Large intestine (tissue), 3 donors: ENCODE measurements around the gene SLC41A3. TPM values are rescaled to one million over a fixed set of nuclear protein-coding genes. Genes with fewer than 3 reads are reported as not detected.
"Not testable (repeated sequence)": the region's sequence is repeated elsewhere in the genome, so short reads cannot be mapped to it uniquely, and the experiment has no call there.

Experiments used
- DNase-seq, 2 donors: peaks; one replicate each; pipeline versions ENCODE4 v3.0.0 to v3.0.0-alpha.2; 2013
- H3K27ac ChIP-seq: one replicate; pipeline ENCODE4 v1.5.1; 2013; ENCODE audit warnings: low read length
- H3K27me3 ChIP-seq: 2 replicates; pipeline ENCODE4 v1.6.1; 2013; ENCODE audit warnings: low read length; ENCODE audit not compliant: control insufficient read depth, insufficient read depth
- H3K36me3 ChIP-seq: 2 replicates; pipeline ENCODE4 v1.6.1; 2013; ENCODE audit warnings: low read length; ENCODE audit not compliant: control insufficient read depth, insufficient read depth
- H3K4me1 ChIP-seq: one replicate; pipeline ENCODE4 v1.6.1; 2013; ENCODE audit warnings: low read length; ENCODE audit not compliant: control insufficient read depth, insufficient read depth
- H3K4me3 ChIP-seq: one replicate; pipeline ENCODE4 v1.5.1; 2013; ENCODE audit warnings: low read length
- H3K9me3 ChIP-seq: one replicate; pipeline ENCODE4 v1.6.1; 2013; ENCODE audit warnings: mild to moderate bottlenecking, low read depth, low read length, moderate library complexity; ENCODE audit not compliant: control insufficient read depth
- WGBS: methylation state at CpG from one replicate; pipeline ENCODE4 v1.1.5; 2013; ENCODE audit warnings: low lambda C conversion rate; ENCODE audit not compliant: insufficient coverage; 5-methylcytosine and 5-hydroxymethylcytosine counted together
- polyA plus RNA-seq: library from polyadenylated mRNA; unstranded; fragments of 120-200 nt; gene quantifications from one replicate; pipeline ENCODE4 v1.2.1, GENCODE V29; 2013

SLC41A3 gene
- polyA plus RNA-seq, 1 donor = 32.8 TPM

GRCh38 chr3:126100269-126100633 is 16.3 kb upstream of the SLC41A3 start:
- H3K4me1 ChIP-seq = no peaks in the 10 kb centered on the region
- no peak for DNase-seq
- H3K27ac ChIP-seq = no peak overlapping the region

GRCh38 chr3:126098391-126098858 is 14.5 kb upstream of the SLC41A3 start:
- no peaks in the 10 kb centered on the region for H3K27me3 ChIP-seq
- H3K4me3 ChIP-seq = no peak overlapping the region
- no peak for DNase-seq
- no peaks in the 10 kb centered on the region for H3K9me3 ChIP-seq
- no peak overlapping the region for H3K27ac ChIP-seq
- no peaks in the 10 kb centered on the region for H3K4me1 ChIP-seq
- no CpG with 5 or more reads among the region's 2 CpGs for WGBS
- H3K36me3 ChIP-seq = peaks cover 2% of the 10 kb centered on the region

More at GRCh38 chr3:126100269-126100633, 16.3 kb upstream of the SLC41A3 start:
- WGBS = no CpG with 5 or more reads among the region's 4 CpGs
- Histone ChIP-seq H3K4me3 (no peak overlapping the region), H3K36me3 (peaks cover 13% of the 10 kb centered on the region), H3K9me3 (no peaks in the 10 kb centered on the region), H3K27me3 (no peaks in the 10 kb centered on the region)

GRCh38 chr3:126097801-126098200 is 13.9 kb upstream of the SLC41A3 start:
- Histone ChIP-seq H3K27me3 (no peaks in the 10 kb centered on the region), H3K4me3 (no peak overlapping the region), H3K27ac (no peak overlapping the region)

GRCh38 chr3:126096274-126096673 is 12.3 kb upstream of the SLC41A3 start:
- H3K9me3 ChIP-seq, H3K27ac ChIP-seq, DNase-seq, H3K4me1 ChIP-seq, H3K36me3 ChIP-seq, H3K4me3 ChIP-seq, H3K27me3 ChIP-seq: not testable (repeated sequence)
- no CpG with 5 or more reads among the region's 6 CpGs for WGBS

More at GRCh38 chr3:126097801-126098200, 13.9 kb upstream of the SLC41A3 start:
- peaks cover 2% of the 10 kb centered on the region for H3K36me3 ChIP-seq
- no peak for DNase-seq
- H3K4me1 ChIP-seq = no peaks in the 10 kb centered on the region
- H3K9me3 ChIP-seq = no peaks in the 10 kb centered on the region

- H3K9me3 ChIP-seq, H3K27ac ChIP-seq, H3K36me3 ChIP-seq, H3K27me3 ChIP-seq, DNase-seq, H3K4me1 ChIP-seq, H3K4me3 ChIP-seq: not testable (repeated sequence)
- no CpG with 5 or more reads among the region's 5 CpGs for WGBS
Measured at GRCh38 chr3:126092128-126092527, 8.2 kb upstream of the SLC41A3 start.

GRCh38 chr3:126087552-126088175 is 3.7 kb upstream of the SLC41A3 start:
- Histone ChIP-seq H3K9me3 (no peaks in the 10 kb centered on the region), H3K4me1 (peaks cover 3% of the 10 kb centered on the region), H3K36me3 (no peaks in the 10 kb centered on the region), H3K4me3 (no peak overlapping the region), H3K27me3 (no peaks in the 10 kb centered on the region), H3K27ac (no peak overlapping the region)
- WGBS = 89% methylated on average over 1 of the region's 1 CpG
- DNase-seq = no peak

- DNase-seq = no peak
- no peak overlapping the region for H3K27ac ChIP-seq
- peaks cover 3% of the 10 kb centered on the region for H3K4me1 ChIP-seq
- WGBS = 100% methylated on average over 1 of the region's 2 CpGs
- H3K36me3 ChIP-seq = no peaks in the 10 kb centered on the region
- no peaks in the 10 kb centered on the region for H3K27me3 ChIP-seq
- no peaks in the 10 kb centered on the region for H3K9me3 ChIP-seq
- no peak overlapping the region for H3K4me3 ChIP-seq
Measured at GRCh38 chr3:126085841-126086240, 1.9 kb upstream of the SLC41A3 start.

- H3K4me3 ChIP-seq = no peak overlapping the region
- DNase-seq = no peak
- no CpG with 5 or more reads among the region's 7 CpGs for WGBS
- no peaks in the 10 kb centered on the region for H3K9me3 ChIP-seq
- H3K27ac ChIP-seq = no peak overlapping the region
- H3K4me1 ChIP-seq = peaks cover 3% of the 10 kb centered on the region
- H3K27me3 ChIP-seq = no peaks in the 10 kb centered on the region
- H3K36me3 ChIP-seq = no peaks in the 10 kb centered on the region
Measured at GRCh38 chr3:126085276-126085675, 1.4 kb upstream of the SLC41A3 start.

GRCh38 chr3:126084768-126085180 is 850 bp upstream of the SLC41A3 start:
- WGBS = 20% methylated on average over 2 of the region's 5 CpGs
- Histone ChIP-seq H3K27me3 (no peaks in the 10 kb centered on the region), H3K4me1 (peaks cover 3% of the 10 kb centered on the region), H3K9me3 (no peaks in the 10 kb centered on the region), H3K4me3 (peak overlapping the region; percentile 63), H3K36me3 (no peaks in the 10 kb centered on the region), H3K27ac (no peak overlapping the region)
- no peak for DNase-seq

GRCh38 chr3:126083511-126083912 is 412 bp downstream of the SLC41A3 start:
- H3K36me3 ChIP-seq = no peaks in the 10 kb centered on the region
- no CpG with 5 or more reads among the region's 30 CpGs for WGBS
- peak; percentile 25 to 65 for DNase-seq
- H3K27me3 ChIP-seq = no peaks in the 10 kb centered on the region
- H3K4me3 ChIP-seq = peak overlapping the region; percentile 63
- peaks cover 3% of the 10 kb centered on the region for H3K4me1 ChIP-seq
- H3K9me3 ChIP-seq = no peaks in the 10 kb centered on the region
- H3K27ac ChIP-seq = peak overlapping the region; percentile 60

- no peak overlapping the region for H3K27ac ChIP-seq
- no peak for DNase-seq
- H3K27me3 ChIP-seq = no peaks in the 10 kb centered on the region
- peaks cover 3% of the 10 kb centered on the region for H3K4me1 ChIP-seq
- no peaks in the 10 kb centered on the region for H3K36me3 ChIP-seq
- H3K4me3 ChIP-seq = peak overlapping the region; percentile 63
- WGBS = 30% methylated on average over 2 of the region's 3 CpGs
- no peaks in the 10 kb centered on the region for H3K9me3 ChIP-seq
Measured at GRCh38 chr3:126083138-126083445, 832 bp downstream of the SLC41A3 start.
